Hematopoietic multipotent progenitor cell (in vitro differentiated cells): ENCODE measurements around the gene ALX4. TPM values are rescaled to one million over a fixed set of nuclear protein-coding genes. Genes with fewer than 3 reads are reported as not detected.

Experiments used
- DNase-seq, 3 donors: peaks; one replicate each; pipeline ENCODE4 v3.0.0-alpha.2; 2011 to 2015; ENCODE audit warnings: low read depth in 2 of 3, low spot score in 2 of 3
- total RNA-seq: library from RNA; depleted of rRNA; stranded (reverse); fragments of >200 nt; gene quantifications from one replicate; pipeline ENCODE4 v1.2.3, GENCODE V29; 2012

The ALX4 gene
- total RNA-seq, 1 donor, result not detected

DNA sequence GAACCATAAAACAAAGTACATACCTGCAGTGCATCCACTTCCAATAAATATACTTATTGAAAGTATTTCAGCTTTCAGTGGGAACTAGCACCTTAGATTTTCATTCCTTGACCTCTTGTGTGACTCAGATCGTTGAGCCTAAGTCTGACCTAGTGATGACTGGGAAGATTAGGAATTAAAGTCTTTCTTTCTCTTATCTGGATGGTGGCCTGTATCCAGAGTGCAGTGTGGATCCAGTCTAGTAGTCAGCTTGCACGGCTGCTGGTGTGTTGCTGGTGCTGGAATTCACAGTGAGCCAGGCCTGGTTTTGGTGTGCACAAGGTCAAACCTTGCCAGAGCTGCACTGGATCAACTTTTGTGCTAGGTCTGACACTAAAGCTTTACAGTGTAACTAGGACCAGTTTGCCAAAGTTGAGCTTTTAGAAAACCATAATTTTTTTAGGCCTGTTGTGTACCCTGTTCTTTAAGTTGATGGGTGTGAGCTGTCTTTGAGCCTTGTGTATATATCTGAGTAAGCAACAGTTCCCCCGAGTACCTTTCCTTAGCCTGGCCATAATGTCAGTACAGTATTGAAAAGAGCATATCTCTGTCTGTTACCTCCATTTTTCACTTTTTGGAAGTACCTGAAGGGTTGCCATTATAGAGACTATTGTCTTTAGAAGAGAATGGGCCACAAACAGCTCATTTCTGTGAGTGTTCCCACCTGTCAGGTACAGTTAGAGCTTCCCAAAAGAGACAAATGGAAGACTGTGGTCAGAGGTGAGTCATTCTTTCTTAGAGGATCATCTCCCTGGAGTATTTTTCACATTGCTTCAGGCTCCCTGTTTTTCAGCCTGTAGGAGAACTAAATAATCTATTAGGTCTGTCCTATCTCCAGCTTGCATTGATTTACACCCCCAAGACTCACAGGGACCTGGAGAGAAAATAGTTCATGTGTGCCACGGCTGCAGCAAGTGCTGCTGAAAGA, 89.8 kb downstream of the ALX4 start:
- DNase-seq, result no peak

DNA sequence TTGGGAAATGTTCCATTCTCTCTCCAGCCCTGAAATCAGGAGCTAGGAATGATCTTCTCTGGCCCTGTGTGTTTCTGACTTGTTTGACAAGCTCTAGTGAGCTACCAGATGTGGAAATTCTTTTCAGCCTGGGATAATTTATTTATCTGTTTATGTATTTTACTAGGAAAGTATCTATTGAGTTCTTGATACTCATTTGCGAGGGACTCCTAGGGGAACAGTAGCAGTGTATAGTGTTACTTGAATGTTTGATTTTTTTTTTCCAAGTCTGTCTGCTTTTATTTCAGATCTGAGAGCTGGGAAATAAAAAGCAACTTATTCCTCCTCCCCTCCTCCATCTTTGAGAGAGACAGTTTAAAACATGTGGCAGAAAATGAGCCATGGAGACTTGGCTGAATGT, 92.5 kb downstream of the ALX4 start:
- no peak for DNase-seq

DNA sequence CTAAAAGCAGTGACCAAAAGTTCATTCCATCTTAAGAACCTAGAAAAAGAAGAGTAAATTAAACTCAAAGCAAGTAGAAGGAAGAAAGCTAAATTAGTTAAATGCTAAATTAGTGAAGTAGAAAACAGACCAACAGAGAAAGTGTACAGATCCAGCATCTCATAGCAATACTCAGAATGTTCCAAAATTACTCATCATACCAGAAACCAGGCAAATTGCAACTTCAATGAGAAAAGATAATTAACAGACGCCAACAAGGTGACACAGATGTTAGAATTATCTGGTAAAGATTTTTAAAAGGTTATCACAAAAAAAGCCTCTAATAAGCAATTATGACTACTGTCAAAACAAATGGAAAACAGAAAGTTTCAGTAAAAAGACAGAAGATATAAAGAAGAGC, 96.8 kb downstream of the ALX4 start:
- DNase-seq, result no peak

DNA sequence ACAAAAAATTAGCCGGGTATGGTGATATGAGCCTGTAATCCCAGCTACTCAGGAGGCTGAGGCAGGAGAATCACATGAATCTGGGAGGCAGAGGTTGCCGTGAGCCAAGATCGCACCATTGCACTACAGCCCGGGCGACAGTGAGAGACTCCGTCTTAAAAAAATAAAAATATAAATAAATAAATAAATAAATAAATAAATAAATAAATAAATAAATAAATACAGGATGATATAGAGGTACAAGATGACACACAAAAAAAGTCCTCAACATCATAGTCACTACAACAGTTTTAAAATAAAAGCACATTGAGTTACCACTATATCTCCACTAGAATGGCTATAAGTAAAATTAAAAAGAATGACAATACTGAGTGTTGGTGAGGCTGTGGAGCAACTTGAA, 97.8 kb downstream of the ALX4 start:
- no peak for DNase-seq

Other genes with a start within 250 kb of the ALX4 start
- 47.4 TPM for gene ACCS, start 243.9 kb downstream of the ALX4 start, total RNA-seq
- 65.2 TPM for gene EXT2, start 214.5 kb downstream of the ALX4 start, total RNA-seq